Spinal cord (tissue), 10 donors: Measurements from ENCODE around the gene LRRC56. TPM values are rescaled to one million over a fixed set of nuclear protein-coding genes. Genes with fewer than 3 reads are reported as not detected.

ENCODE experiments used
- DNase-seq, 6 donors: peaks; one replicate each; pipeline versions ENCODE4 v3.0.0 to v3.0.0-alpha.2; 2013 to 2015; ENCODE audit warnings: low spot score in 6 of 6, low read depth in 4 of 6
- H3K27ac ChIP-seq: one replicate; pipeline ENCODE4 v1.5.1; 2013; ENCODE audit warnings: low read depth, low read length, control low read depth
- H3K27me3 ChIP-seq: one replicate; pipeline ENCODE4 v1.6.1; 2013; ENCODE audit warnings: low read length; ENCODE audit not compliant: control insufficient read depth, insufficient read depth
- H3K36me3 ChIP-seq: one replicate; pipeline ENCODE4 v1.6.1; 2013; ENCODE audit warnings: low read length; ENCODE audit not compliant: control insufficient read depth, insufficient read depth
- H3K4me1 ChIP-seq: one replicate; pipeline ENCODE4 v1.6.1; 2013; ENCODE audit warnings: low read length; ENCODE audit not compliant: control insufficient read depth, insufficient read depth
- H3K4me3 ChIP-seq: one replicate; pipeline ENCODE4 v1.5.1; 2013; ENCODE audit warnings: low read depth, low read length, control low read depth
- H3K9me3 ChIP-seq: one replicate; pipeline ENCODE4 v1.6.1; 2013; ENCODE audit warnings: low read length; ENCODE audit not compliant: control insufficient read depth, insufficient read depth
- WGBS: methylation state at CpG from one replicate; pipeline ENCODE4 v1.1.5; 2013; ENCODE audit warnings: missing lambda C conversion rate; ENCODE audit not compliant: insufficient coverage; 5-methylcytosine and 5-hydroxymethylcytosine counted together
- polyA plus RNA-seq, 2 donors: library from polyadenylated mRNA; unstranded; fragments of 120-200 nt; gene quantifications; one replicate each; pipeline ENCODE4 v1.2.1, GENCODE V29; 2013; ENCODE audit not compliant: insufficient read length in 2 of 2
- total RNA-seq, 2 donors: library from RNA; depleted of rRNA in 1 of 2; stranded (reverse); fragments of 120-200 nt in 1 of 2; fragments of >200 nt in 1 of 2; gene quantifications; one replicate each; pipeline versions ENCODE4 v1.2.3 to v1.2.4, GENCODE V29; 2013 to 2014
- donor health status: healthy.

LRRC56 gene
- total and polyA plus RNA-seq, 4 donors, result 1.8 to 8.0 (median 4.7) TPM

GRCh38 chr11:581752-582151 lies 44.4 kb downstream of the LRRC56 start:
- no peak overlapping the region for H3K27ac ChIP-seq

GRCh38 chr11:584287-584686 lies 47.0 kb downstream of the LRRC56 start:
- no peaks in the 10 kb centered on the region for H3K27me3 ChIP-seq
- H3K27ac ChIP-seq, result no peak overlapping the region
- H3K36me3 ChIP-seq, result peaks cover 71% of the 10 kb centered on the region
- 97% methylated on average over 6 of the region's 10 CpGs for WGBS
- no peak for DNase-seq
- peaks cover 7% of the 10 kb centered on the region for H3K4me1 ChIP-seq
- H3K9me3 ChIP-seq, result no peaks in the 10 kb centered on the region
- no peak overlapping the region for H3K4me3 ChIP-seq

More at GRCh38 chr11:581752-582151, 44.4 kb downstream of the LRRC56 start:
- H3K9me3 ChIP-seq, result no peaks in the 10 kb centered on the region
- DNase-seq, result no peak
- H3K36me3 ChIP-seq, result peaks cover 61% of the 10 kb centered on the region
- H3K4me1 ChIP-seq, result peaks cover 32% of the 10 kb centered on the region
- H3K4me3 ChIP-seq, result no peak overlapping the region
- H3K27me3 ChIP-seq, result no peaks in the 10 kb centered on the region
- WGBS, result 90% methylated on average over 17 of the region's 17 CpGs

- 94% methylated on average over 31 of the region's 32 CpGs for WGBS
- no peaks in the 10 kb centered on the region for H3K4me1 ChIP-seq
- H3K4me3 ChIP-seq, result no peak overlapping the region
- H3K27ac ChIP-seq, result no peak overlapping the region
- H3K27me3 ChIP-seq, result no peaks in the 10 kb centered on the region
- peaks cover 86% of the 10 kb centered on the region for H3K36me3 ChIP-seq
- DNase-seq, result no peak
- no peaks in the 10 kb centered on the region for H3K9me3 ChIP-seq
Observed at GRCh38 chr11:586376-587316, 49.3 kb downstream of the LRRC56 start.

GRCh38 chr11:587546-587945 lies 50.2 kb downstream of the LRRC56 start:
- no peak overlapping the region for H3K4me3 ChIP-seq
- no peaks in the 10 kb centered on the region for H3K4me1 ChIP-seq
- no peaks in the 10 kb centered on the region for H3K27me3 ChIP-seq
- 100% methylated on average over 3 of the region's 8 CpGs for WGBS
- H3K36me3 ChIP-seq, result peaks cover 86% of the 10 kb centered on the region
- H3K27ac ChIP-seq, result no peak overlapping the region
- H3K9me3 ChIP-seq, result no peaks in the 10 kb centered on the region
- DNase-seq, result no peak

GRCh38 chr11:587978-588380 lies 50.7 kb downstream of the LRRC56 start:
- no peaks in the 10 kb centered on the region for H3K9me3 ChIP-seq
- no peak for DNase-seq
- H3K4me3 ChIP-seq, result no peak overlapping the region
- no peaks in the 10 kb centered on the region for H3K4me1 ChIP-seq
- peaks cover 87% of the 10 kb centered on the region for H3K36me3 ChIP-seq
- no peaks in the 10 kb centered on the region for H3K27me3 ChIP-seq
- no peak overlapping the region for H3K27ac ChIP-seq
- WGBS, result 86% methylated on average over 6 of the region's 6 CpGs

- no peak overlapping the region for H3K27ac ChIP-seq
- WGBS, result 94% methylated on average over 26 of the region's 26 CpGs
- no peak overlapping the region for H3K4me3 ChIP-seq
- H3K27me3 ChIP-seq, result no peaks in the 10 kb centered on the region
- H3K4me1 ChIP-seq, result no peaks in the 10 kb centered on the region
- no peaks in the 10 kb centered on the region for H3K9me3 ChIP-seq
- no peak for DNase-seq
- peaks cover 85% of the 10 kb centered on the region for H3K36me3 ChIP-seq
Observed at GRCh38 chr11:589798-590197, 52.5 kb downstream of the LRRC56 start.

GRCh38 chr11:590997-591396 lies 53.7 kb downstream of the LRRC56 start:
- H3K4me1 ChIP-seq, result no peaks in the 10 kb centered on the region
- peaks cover 94% of the 10 kb centered on the region for H3K36me3 ChIP-seq
- H3K27me3 ChIP-seq, result no peaks in the 10 kb centered on the region
- H3K9me3 ChIP-seq, result no peaks in the 10 kb centered on the region
- DNase-seq, result no peak
- H3K4me3 ChIP-seq, result no peak overlapping the region
- H3K27ac ChIP-seq, result no peak overlapping the region
- WGBS, result 59% methylated on average over 7 of the region's 11 CpGs

- H3K36me3 ChIP-seq, result peaks cover 94% of the 10 kb centered on the region
- DNase-seq, result no peak
- WGBS, result 95% methylated on average over 16 of the region's 22 CpGs
Observed at GRCh38 chr11:592501-592900, 55.2 kb downstream of the LRRC56 start.

GRCh38 chr11:592918-593317 lies 55.6 kb downstream of the LRRC56 start:
- Histone ChIP-seq H3K9me3 (no peaks in the 10 kb centered on the region), H3K4me3 (no peak overlapping the region), H3K27me3 (no peaks in the 10 kb centered on the region), H3K4me1 (no peaks in the 10 kb centered on the region), H3K27ac (no peak overlapping the region), H3K36me3 (peaks cover 95% of the 10 kb centered on the region)
- 89% methylated on average over 4 of the region's 10 CpGs for WGBS
- no peak for DNase-seq

More at GRCh38 chr11:592501-592900, 55.2 kb downstream of the LRRC56 start:
- H3K27ac ChIP-seq, result no peak overlapping the region
- no peaks in the 10 kb centered on the region for H3K4me1 ChIP-seq
- no peaks in the 10 kb centered on the region for H3K9me3 ChIP-seq
- H3K27me3 ChIP-seq, result no peaks in the 10 kb centered on the region
- H3K4me3 ChIP-seq, result no peak overlapping the region

GRCh38 chr11:593347-593746 lies 56.0 kb downstream of the LRRC56 start:
- Histone ChIP-seq H3K27ac (no peak overlapping the region), H3K9me3 (no peaks in the 10 kb centered on the region), H3K27me3 (no peaks in the 10 kb centered on the region), H3K36me3 (peaks cover 95% of the 10 kb centered on the region), H3K4me1 (no peaks in the 10 kb centered on the region), H3K4me3 (no peak overlapping the region)
- 95% methylated on average over 21 of the region's 21 CpGs for WGBS
- no peak for DNase-seq
